ENCODE measurements around the gene SCARB2. TPM values are rescaled to one million over a fixed set of nuclear protein-coding genes. Genes with fewer than 3 reads are reported as not detected.

Gene SCARB2
- total and polyA plus RNA-seq, 9 donors = 101 to 154 (median 120) TPM

- peaks cover 55% of the 10 kb centered on the region for H3K36me3 ChIP-seq (ENCODE audit: control insufficient read depth, insufficient read depth, low read length)
- H3K27me3 ChIP-seq (ENCODE audit: control insufficient read depth, insufficient read depth, low read length) = no peaks in the 10 kb centered on the region
- peaks cover 9% of the 10 kb centered on the region for H3K9me3 ChIP-seq (replicated peaks; ENCODE audit: control insufficient read depth, low read depth, low read length)
- H3K27ac ChIP-seq (ENCODE audit: low read length) = no peak overlapping the region
- H3K4me1 ChIP-seq (ENCODE audit: control insufficient read depth, insufficient read depth, low read length) = peaks cover 8% of the 10 kb centered on the region
- H3K4me3 ChIP-seq (ENCODE audit: low read length) = no peak overlapping the region
- DNase-seq = peak; percentile 37
- WGBS (ENCODE audit: insufficient coverage) = 45% methylated on average over 2 of the region's 2 CpGs
Measured at GRCh38 chr4:76192236-76192635, 21.4 kb downstream of the SCARB2 start.

- peaks cover 34% of the 10 kb centered on the region for H3K36me3 ChIP-seq (ENCODE audit: control insufficient read depth, insufficient read depth, low read length)
- no peaks in the 10 kb centered on the region for H3K27me3 ChIP-seq (ENCODE audit: control insufficient read depth, insufficient read depth, low read length)
- H3K4me3 ChIP-seq (ENCODE audit: low read length) = no peak overlapping the region
- H3K27ac ChIP-seq (ENCODE audit: low read length) = no peak overlapping the region
- no peaks in the 10 kb centered on the region for H3K4me1 ChIP-seq (ENCODE audit: control insufficient read depth, insufficient read depth, low read length)
- no peak for DNase-seq
- WGBS (ENCODE audit: insufficient coverage) = 79% methylated on average over 3 of the region's 3 CpGs
- peaks cover 9% of the 10 kb centered on the region for H3K9me3 ChIP-seq (replicated peaks; ENCODE audit: control insufficient read depth, low read depth, low read length)
Measured at GRCh38 chr4:76188557-76188956, 25.1 kb downstream of the SCARB2 start.

DNA sequence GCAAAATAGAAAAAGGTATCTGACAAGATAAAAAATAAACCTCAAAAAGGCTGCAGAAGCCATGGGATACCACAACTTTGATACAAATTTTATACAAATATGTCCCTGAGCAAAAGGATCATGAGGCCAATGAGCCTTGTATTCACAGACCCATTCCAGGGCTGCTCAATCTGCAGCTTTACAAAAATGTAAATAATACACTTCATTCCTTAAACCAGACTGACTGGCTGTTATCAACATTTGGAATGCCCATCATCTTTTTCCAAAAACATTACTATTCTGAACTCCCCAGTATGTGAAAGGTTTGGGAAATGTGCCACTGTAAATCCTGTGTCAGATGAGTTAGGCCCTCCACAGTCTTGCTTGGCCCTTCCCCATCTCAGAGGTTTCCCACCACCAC, 25.5 kb downstream of the SCARB2 start:
- H3K9me3 ChIP-seq (replicated peaks; ENCODE audit: control insufficient read depth, low read depth, low read length) = peaks cover 6% of the 10 kb centered on the region
- no peak overlapping the region for H3K4me3 ChIP-seq (ENCODE audit: low read length)
- no peaks in the 10 kb centered on the region for H3K4me1 ChIP-seq (ENCODE audit: control insufficient read depth, insufficient read depth, low read length)
- peaks cover 34% of the 10 kb centered on the region for H3K36me3 ChIP-seq (ENCODE audit: control insufficient read depth, insufficient read depth, low read length)
- H3K27ac ChIP-seq (ENCODE audit: low read length) = no peak overlapping the region
- DNase-seq = no peak
- H3K27me3 ChIP-seq (ENCODE audit: control insufficient read depth, insufficient read depth, low read length) = no peaks in the 10 kb centered on the region

GRCh38 chr4:76187152-76187551, 26.5 kb downstream of the SCARB2 start:
- no peaks in the 10 kb centered on the region for H3K4me1 ChIP-seq (ENCODE audit: control insufficient read depth, insufficient read depth, low read length)
- no peaks in the 10 kb centered on the region for H3K27me3 ChIP-seq (ENCODE audit: control insufficient read depth, insufficient read depth, low read length)
- H3K4me3 ChIP-seq (ENCODE audit: low read length) = no peak overlapping the region
- H3K27ac ChIP-seq (ENCODE audit: low read length) = no peak overlapping the region
- no peak for DNase-seq
- no CpG with 5 or more reads among the region's 3 CpGs for WGBS (ENCODE audit: insufficient coverage)
- H3K9me3 ChIP-seq (replicated peaks; ENCODE audit: control insufficient read depth, low read depth, low read length) = no peaks in the 10 kb centered on the region
- peaks cover 24% of the 10 kb centered on the region for H3K36me3 ChIP-seq (ENCODE audit: control insufficient read depth, insufficient read depth, low read length)

DNA sequence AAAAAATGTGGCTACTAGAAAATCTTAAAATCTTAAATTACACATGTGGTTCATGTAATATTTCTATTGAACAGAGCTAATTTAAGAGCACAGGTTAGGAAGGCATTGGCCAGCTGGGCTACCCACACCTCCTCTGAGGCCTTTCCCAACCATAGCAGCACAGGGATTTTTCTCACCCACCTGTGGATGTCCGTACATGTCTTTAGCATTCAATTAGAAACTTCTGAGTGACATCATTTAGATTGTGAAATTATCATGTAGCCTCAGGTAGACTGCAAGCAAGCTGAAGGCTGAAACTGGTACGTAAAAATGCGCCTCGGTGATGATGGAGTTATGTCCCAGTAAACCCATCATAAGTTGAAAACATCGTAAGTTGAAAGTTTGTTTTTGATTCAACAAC, 31.2 kb downstream of the SCARB2 start:
- no peaks in the 10 kb centered on the region for H3K27me3 ChIP-seq (ENCODE audit: control insufficient read depth, insufficient read depth, low read length)
- no CpG with 5 or more reads among the region's 5 CpGs for WGBS (ENCODE audit: insufficient coverage)
- no peak for DNase-seq
- H3K36me3 ChIP-seq (ENCODE audit: control insufficient read depth, insufficient read depth, low read length) = peaks cover 35% of the 10 kb centered on the region
- H3K4me3 ChIP-seq (ENCODE audit: low read length) = no peak overlapping the region
- no peaks in the 10 kb centered on the region for H3K9me3 ChIP-seq (replicated peaks; ENCODE audit: control insufficient read depth, low read depth, low read length)
- no peak overlapping the region for H3K27ac ChIP-seq (ENCODE audit: low read length)
- H3K4me1 ChIP-seq (ENCODE audit: control insufficient read depth, insufficient read depth, low read length) = no peaks in the 10 kb centered on the region

DNA sequence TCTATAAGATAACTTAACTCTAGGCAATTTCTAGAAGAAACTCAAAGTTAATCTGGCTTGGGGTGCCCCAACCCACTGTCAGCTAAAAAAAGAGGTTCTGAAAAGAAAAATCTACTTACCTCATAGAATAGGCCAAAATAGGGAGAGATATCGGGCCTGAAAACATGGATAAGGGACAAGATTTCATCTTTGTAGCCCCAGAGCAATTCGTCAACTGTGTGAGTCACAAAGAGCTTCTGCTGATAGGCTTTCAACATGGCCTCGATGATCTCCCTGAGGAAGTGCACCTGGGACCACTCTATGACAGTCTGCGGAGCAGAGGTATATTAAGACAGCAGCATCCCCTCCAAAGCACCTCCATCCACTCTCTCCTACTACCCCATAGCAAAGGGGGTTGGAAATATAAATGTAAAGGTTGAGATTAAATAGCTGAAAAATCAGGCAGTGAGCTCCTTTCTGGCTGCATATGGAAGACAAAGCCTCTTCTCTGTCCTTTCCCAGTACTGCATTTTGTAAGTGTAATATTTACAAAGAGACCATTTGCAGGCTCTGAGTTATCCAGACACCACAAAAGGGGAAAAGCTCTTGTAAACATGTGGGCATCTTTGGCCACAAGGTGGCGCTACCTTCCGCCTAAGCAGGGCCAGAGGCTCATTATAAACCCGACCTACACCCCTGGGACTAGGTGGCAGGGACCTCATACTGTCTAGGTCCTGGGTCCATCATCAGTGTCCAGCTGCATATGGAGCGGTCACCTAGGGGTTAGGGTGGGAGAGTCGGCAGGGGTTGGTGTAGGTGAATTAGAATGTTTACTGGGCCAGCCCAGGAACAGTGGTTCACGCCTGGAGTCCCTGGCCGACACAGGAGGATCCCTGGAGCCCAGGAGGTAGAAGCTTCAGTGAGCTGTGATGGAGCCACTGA, 34.0 kb downstream of the SCARB2 start:
- DNase-seq = peak; percentile 69
- Histone ChIP-seq H3K4me1 (ENCODE audit: control insufficient read depth, insufficient read depth, low read length) (no peaks in the 10 kb centered on the region), H3K27ac (ENCODE audit: low read length) (no peak overlapping the region), H3K27me3 (ENCODE audit: control insufficient read depth, insufficient read depth, low read length) (no peaks in the 10 kb centered on the region), H3K9me3 (replicated peaks; ENCODE audit: control insufficient read depth, low read depth, low read length) (no peaks in the 10 kb centered on the region), H3K4me3 (ENCODE audit: low read length) (no peak overlapping the region), H3K36me3 (ENCODE audit: control insufficient read depth, insufficient read depth, low read length) (peaks cover 40% of the 10 kb centered on the region)
- 63% methylated on average over 7 of the region's 11 CpGs for WGBS (ENCODE audit: insufficient coverage)

GRCh38 chr4:76178296-76178695, 35.3 kb downstream of the SCARB2 start:
- no peaks in the 10 kb centered on the region for H3K4me1 ChIP-seq (ENCODE audit: control insufficient read depth, insufficient read depth, low read length)
- no peaks in the 10 kb centered on the region for H3K27me3 ChIP-seq (ENCODE audit: control insufficient read depth, insufficient read depth, low read length)
- H3K4me3 ChIP-seq (ENCODE audit: low read length) = no peak overlapping the region
- no peak overlapping the region for H3K27ac ChIP-seq (ENCODE audit: low read length)
- H3K36me3 ChIP-seq (ENCODE audit: control insufficient read depth, insufficient read depth, low read length) = peaks cover 44% of the 10 kb centered on the region
- no peak for DNase-seq
- 78% methylated on average over 1 of the region's 2 CpGs for WGBS (ENCODE audit: insufficient coverage)
- H3K9me3 ChIP-seq (replicated peaks; ENCODE audit: control insufficient read depth, low read depth, low read length) = no peaks in the 10 kb centered on the region

DNA sequence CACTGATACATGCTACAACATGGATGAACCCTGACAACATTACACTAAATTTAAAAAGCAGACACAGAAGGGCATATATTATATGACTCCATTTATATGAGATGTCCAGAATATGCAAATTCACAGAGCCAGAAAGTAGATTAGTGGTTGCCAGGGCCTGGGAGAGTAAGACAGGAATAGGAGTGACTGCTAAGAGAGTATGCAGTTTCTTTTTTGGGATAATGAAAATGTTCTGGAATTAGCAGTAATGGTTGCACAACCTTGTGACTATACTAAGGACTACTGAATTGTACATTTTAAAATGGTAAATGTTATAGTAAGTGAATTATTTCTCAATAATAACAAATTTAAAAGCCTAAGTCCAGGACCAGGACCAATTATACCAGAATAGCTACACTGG, 35.9 kb downstream of the SCARB2 start:
- no peak overlapping the region for H3K27ac ChIP-seq (ENCODE audit: low read length)

GRCh38 chr4:76175336-76175735, 38.3 kb downstream of the SCARB2 start:
- Histone ChIP-seq H3K4me3 (ENCODE audit: low read length) (no peak overlapping the region), H3K36me3 (ENCODE audit: control insufficient read depth, insufficient read depth, low read length) (peaks cover 59% of the 10 kb centered on the region), H3K27me3 (ENCODE audit: control insufficient read depth, insufficient read depth, low read length) (no peaks in the 10 kb centered on the region), H3K4me1 (ENCODE audit: control insufficient read depth, insufficient read depth, low read length) (no peaks in the 10 kb centered on the region), H3K9me3 (replicated peaks; ENCODE audit: control insufficient read depth, low read depth, low read length) (no peaks in the 10 kb centered on the region), H3K27ac (ENCODE audit: low read length) (no peak overlapping the region)
- WGBS (ENCODE audit: insufficient coverage) = no CpG with 5 or more reads among the region's 1 CpG
- no peak for DNase-seq

More for the DNA sequence above, 35.9 kb downstream of the SCARB2 start:
- no peak for DNase-seq
- Histone ChIP-seq H3K4me1 (ENCODE audit: control insufficient read depth, insufficient read depth, low read length) (no peaks in the 10 kb centered on the region), H3K4me3 (ENCODE audit: low read length) (no peak overlapping the region), H3K27me3 (ENCODE audit: control insufficient read depth, insufficient read depth, low read length) (no peaks in the 10 kb centered on the region), H3K36me3 (ENCODE audit: control insufficient read depth, insufficient read depth, low read length) (peaks cover 50% of the 10 kb centered on the region), H3K9me3 (replicated peaks; ENCODE audit: control insufficient read depth, low read depth, low read length) (no peaks in the 10 kb centered on the region)

- WGBS (ENCODE audit: insufficient coverage) = 87% methylated on average over 3 of the region's 6 CpGs
- DNase-seq = no peak
- no peaks in the 10 kb centered on the region for H3K27me3 ChIP-seq (ENCODE audit: control insufficient read depth, insufficient read depth, low read length)
- H3K27ac ChIP-seq (ENCODE audit: low read length) = no peak overlapping the region
- H3K9me3 ChIP-seq (replicated peaks; ENCODE audit: control insufficient read depth, low read depth, low read length) = no peaks in the 10 kb centered on the region
- no peaks in the 10 kb centered on the region for H3K4me1 ChIP-seq (ENCODE audit: control insufficient read depth, insufficient read depth, low read length)
- H3K4me3 ChIP-seq (ENCODE audit: low read length) = no peak overlapping the region
- H3K36me3 ChIP-seq (ENCODE audit: control insufficient read depth, insufficient read depth, low read length) = peaks cover 54% of the 10 kb centered on the region
Measured at GRCh38 chr4:76174216-76174615, 39.4 kb downstream of the SCARB2 start.

All from muscle of leg (tissue), 11 donors.